ENCODE results near the gene RSPH6A.
A peak's percentile ranks its signal among the peaks of the same experiment; 100 is the strongest.
"Not testable (repeated sequence)": the region's sequence is repeated elsewhere in the genome, so short reads cannot be mapped to it uniquely, and the experiment has no call there.

The RSPH6A gene

GRCh38 chr19:45800070-45800553, 15.0 kb downstream of the RSPH6A start:
- DNase-seq (ENCODE audit: low spot score), result no peak

GRCh38 chr19:45799541-45799940, 15.6 kb downstream of the RSPH6A start:
- DNase-seq (ENCODE audit: low spot score), result not testable (repeated sequence)

- DNase-seq (ENCODE audit: low spot score), result peak; percentile 69
Observed at GRCh38 chr19:45798995-45799517, 16.1 kb downstream of the RSPH6A start.

- no peak for DNase-seq (ENCODE audit: low spot score)
Observed at GRCh38 chr19:45794627-45795026, 20.5 kb downstream of the RSPH6A start.

GRCh38 chr19:45793876-45794275, 21.2 kb downstream of the RSPH6A start:
- DNase-seq (ENCODE audit: low spot score), result no peak

GRCh38 chr19:45793178-45793564, 21.9 kb downstream of the RSPH6A start:
- no peak for DNase-seq (ENCODE audit: low spot score)

GRCh38 chr19:45792470-45793177, 22.5 kb downstream of the RSPH6A start, which contains the start of gene DMWD:
Gene DMWD, minus strand, starts transcription at chr19:45792845. Its CDS starts 89 bp downstream, at chr19:45792756.
- peak; percentile 98 for DNase-seq (ENCODE audit: low spot score)

GRCh38 chr19:45791744-45792469, 23.2 kb downstream of the RSPH6A start:
- DNase-seq (ENCODE audit: low spot score), result no peak

- DNase-seq (ENCODE audit: low spot score), result no peak
Observed at GRCh38 chr19:45790942-45791341, 24.2 kb downstream of the RSPH6A start.

GRCh38 chr19:45789035-45789786, 25.9 kb downstream of the RSPH6A start:
- DNase-seq (ENCODE audit: low spot score), result no peak

GRCh38 chr19:45786533-45786894, 28.6 kb downstream of the RSPH6A start:
- DNase-seq (ENCODE audit: low spot score), result no peak

GRCh38 chr19:45785781-45786532, 29.2 kb downstream of the RSPH6A start:
- DNase-seq (ENCODE audit: low spot score), result no peak

GRCh38 chr19:45785097-45785496, 30.0 kb downstream of the RSPH6A start:
- no peak for DNase-seq (ENCODE audit: low spot score)

- DNase-seq (ENCODE audit: low spot score), result no peak
Observed at GRCh38 chr19:45784096-45784495, 31.0 kb downstream of the RSPH6A start.

GRCh38 chr19:45782820-45783785, 32.0 kb downstream of the RSPH6A start:
- no peak for DNase-seq (ENCODE audit: low spot score)

GRCh38 chr19:45782162-45782691, 32.9 kb downstream of the RSPH6A start, which contains the start of gene DMPK:
Gene DMPK, minus strand, starts transcription at chr19:45782490. Its CDS starts 138 bp downstream, at chr19:45782352.
- no peak for DNase-seq (ENCODE audit: low spot score)

GRCh38 chr19:45781214-45782161, 33.6 kb downstream of the RSPH6A start:
- DNase-seq (ENCODE audit: low spot score), result peak; percentile 68

GRCh38 chr19:45780448-45781213, 34.5 kb downstream of the RSPH6A start:
- DNase-seq (ENCODE audit: low spot score), result no peak
